ENCODE data around the gene ZNF750.
"Not testable (repeated sequence)": the region's sequence is repeated elsewhere in the genome, so short reads cannot be mapped to it uniquely, and the experiment has no call there.

The ZNF750 gene

DNA sequence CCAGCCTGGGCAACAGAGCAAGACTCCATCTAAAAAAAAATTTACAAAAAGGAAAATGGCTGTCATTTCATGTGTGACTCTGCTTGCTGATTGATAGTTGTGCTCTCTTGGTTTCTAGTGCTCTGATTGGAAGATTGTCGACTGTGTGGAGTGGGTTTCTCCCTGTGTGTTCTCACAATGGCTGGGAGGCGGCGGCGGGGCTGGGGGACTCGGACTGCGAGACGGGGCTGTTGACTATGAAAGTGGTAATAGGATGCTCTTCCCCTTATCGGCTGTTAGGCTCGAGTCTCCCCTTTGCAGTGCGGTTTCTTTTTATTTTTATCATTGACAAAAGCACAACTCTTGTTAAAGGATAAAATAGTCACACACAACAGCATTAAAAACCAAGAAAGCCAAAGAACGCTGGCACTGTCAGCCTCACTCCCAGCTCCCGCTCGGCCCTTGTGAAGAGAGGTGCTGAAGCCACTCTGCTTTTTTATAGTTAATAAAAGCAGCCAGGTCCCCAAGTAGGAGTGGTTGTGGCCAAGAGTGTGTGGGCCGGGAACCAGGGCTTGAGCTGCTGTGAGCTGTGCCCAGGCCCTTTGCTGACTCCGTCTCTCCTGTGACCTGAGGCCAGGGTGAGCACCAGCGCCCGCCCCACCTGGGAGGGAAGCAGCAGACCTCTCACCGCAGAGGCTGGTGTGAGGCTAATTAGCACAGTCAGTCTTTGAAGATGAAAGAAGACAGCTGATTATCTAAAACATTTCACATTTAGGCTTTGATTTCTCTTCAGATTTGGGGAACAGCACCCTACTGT, 51.4 kb downstream of the ZNF750 start:
- DNase-seq, result no peak
- TF ChIP-seq GATA1 (IDR thresholded peaks at IDR 0.05; ENCODE audit: low read depth, low read length), result no peak
- TF ChIP-seq POLR2A (IDR thresholded peaks at IDR 0.05; ENCODE audit: low read length), result no peak

DNA sequence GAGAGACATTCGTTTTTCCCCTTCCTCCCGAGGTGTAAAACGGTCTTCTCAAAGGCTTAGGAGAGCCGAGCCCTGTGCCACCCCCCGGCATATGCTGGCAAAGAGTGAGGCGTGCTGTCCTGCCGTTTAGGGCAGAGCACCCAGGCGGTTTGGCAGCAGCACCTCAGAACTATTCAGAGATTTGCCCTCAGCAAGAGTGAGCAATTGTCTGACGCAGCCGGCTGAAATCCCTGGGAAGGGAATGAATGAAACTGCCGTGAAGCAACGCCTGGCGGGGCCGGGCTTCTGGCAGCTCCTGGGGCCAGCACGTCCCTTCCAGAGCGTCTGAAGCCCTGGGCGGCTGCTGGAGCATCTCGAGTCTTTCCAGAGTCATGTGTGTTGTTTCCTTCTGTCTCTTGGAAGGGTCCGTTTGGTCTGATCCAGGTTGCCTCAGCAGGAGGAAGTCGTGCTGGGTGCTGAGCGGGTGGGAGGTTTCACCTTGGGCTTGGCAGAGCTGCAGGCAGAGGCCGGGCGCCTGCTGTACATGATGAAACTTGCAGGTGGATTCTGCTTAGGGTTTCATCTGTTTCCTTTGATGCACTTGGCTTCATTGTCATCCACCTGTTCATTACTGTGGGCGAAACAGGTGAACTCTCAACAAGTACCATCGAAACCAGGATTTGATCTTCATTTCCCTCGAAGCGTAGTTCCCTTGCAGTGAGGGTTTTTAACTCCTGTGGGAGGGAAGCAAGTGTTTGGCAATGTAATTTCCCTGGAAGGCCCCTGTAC, 52.6 kb downstream of the ZNF750 start:
- no peak for TF ChIP-seq GATA1 (IDR thresholded peaks at IDR 0.05; ENCODE audit: low read depth, low read length)
- no peak for DNase-seq

DNA sequence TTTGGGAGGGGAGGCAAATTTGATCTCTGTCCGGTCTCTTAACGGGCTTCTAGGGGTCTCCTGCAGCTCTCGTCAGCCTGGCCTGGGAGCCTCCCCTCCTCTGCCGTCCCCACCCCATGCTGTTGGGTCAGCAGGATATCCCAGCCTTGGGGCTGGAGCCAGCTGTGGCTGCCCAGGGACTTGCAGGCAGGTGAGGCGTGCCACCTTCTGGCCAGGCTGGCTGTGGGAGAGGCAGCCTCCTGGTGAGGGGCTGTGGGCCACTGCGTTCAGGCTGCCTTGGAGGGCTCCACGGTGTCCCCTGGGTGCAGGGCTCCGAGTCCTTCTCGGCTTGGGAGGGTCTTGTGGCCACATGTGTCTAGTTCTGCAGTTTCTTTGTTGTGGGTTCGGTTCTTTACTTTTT, 53.4 kb downstream of the ZNF750 start:
- TF ChIP-seq POLR2A (IDR thresholded peaks at IDR 0.05; ENCODE audit: low read length), result no peak
- TF ChIP-seq GATA1 (IDR thresholded peaks at IDR 0.05; ENCODE audit: low read depth, low read length), result no peak
- no peak for DNase-seq

DNA sequence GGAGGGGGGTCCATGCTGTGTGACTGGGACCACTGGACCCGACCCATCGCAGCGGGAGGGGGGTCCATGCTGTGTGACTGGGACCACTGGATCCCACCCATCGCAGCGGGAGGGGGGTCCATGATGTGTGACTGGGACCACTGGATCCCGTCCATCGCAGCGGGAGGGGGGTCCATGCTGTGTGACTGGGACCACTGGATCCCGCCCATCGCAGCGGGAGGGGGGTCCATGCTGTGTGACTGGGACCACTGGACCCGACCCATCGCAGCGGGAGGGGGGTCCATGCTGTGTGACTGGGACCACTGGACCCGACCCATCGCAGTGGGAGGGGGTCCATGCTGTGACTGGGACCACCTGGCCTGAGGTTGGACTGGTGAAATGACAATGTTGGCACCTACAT, 54.2 kb downstream of the ZNF750 start:
- not testable (repeated sequence) for DNase-seq

DNA sequence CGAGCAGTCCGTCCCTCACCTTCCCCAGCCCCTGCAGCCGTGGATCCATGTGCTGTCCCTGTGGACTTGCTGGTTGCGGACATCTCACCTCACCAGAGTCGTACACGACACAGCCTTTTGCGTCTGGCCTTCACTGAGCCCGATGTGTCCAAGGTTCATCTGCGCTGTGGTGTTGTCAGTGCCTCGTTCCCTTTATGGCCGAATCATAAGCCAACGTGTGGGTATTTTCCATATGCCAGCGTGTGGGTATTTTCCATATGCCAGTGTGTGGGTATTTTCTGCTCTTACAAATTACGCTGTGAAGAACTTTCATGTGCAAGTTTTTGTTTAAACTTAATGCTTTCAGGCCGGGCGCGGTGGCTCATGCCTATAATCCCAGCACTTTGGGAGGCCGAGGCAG, 56.3 kb downstream of the ZNF750 start:
- TF ChIP-seq GATA1 (IDR thresholded peaks at IDR 0.05; ENCODE audit: low read depth, low read length) (no peak), POLR2A (IDR thresholded peaks at IDR 0.05; ENCODE audit: low read length) (no peak)
- no peak for DNase-seq

DNA sequence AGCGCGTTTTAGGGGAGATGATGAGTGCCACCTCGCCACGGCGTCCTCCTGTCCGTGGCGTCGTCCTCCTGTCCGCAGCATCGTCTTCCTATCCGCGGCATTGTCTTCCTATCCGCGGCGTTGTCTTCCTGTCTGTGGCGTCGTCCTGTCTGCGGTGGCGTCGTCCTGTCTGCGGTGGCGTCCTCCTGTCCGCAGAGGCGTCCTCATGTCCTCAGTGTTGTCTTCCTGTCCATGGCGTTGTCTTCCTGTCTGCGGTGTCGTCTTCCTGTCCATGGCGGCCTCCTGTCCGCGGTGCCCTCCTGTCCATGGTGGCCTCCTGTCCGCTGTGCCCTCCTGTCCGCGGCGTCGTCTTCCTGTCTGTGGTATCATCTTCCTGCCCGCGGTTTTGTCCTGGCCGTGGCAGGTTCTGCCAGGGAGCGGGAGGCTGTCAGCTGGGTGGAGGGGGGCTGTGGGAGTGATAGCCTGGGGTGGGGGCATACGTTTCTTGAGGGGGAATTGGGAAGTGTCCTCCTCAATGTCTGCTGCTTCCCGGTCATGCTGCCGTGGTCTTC, 57.1 kb downstream of the ZNF750 start:
- DNase-seq, result no peak
- TF ChIP-seq GATA1 (IDR thresholded peaks at IDR 0.05; ENCODE audit: low read depth, low read length) (no peak), POLR2A (IDR thresholded peaks at IDR 0.05; ENCODE audit: low read length) (no peak)

DNA sequence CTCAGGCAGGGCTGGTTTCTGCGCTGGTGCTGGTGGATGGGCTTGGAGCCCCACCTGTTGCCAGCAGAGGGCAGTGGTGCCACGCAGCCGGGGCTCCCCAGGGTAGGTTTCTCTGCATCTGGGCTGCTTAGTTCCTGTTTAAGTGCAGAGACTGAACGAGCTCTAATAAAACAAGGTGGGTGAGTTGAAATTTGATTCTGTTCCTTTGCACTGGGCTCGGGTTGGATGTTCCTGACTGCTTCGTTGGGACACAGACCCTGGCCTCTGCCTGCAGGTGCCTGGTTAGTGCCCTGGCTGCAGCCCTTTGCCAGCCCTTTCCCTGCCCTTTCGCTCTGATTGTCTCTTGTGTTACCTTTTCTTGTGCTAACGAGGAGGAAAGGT, 57.9 kb downstream of the ZNF750 start:
- TF ChIP-seq POLR2A (IDR thresholded peaks at IDR 0.05; ENCODE audit: low read length) (no peak), GATA1 (IDR thresholded peaks at IDR 0.05; ENCODE audit: low read depth, low read length) (no peak)
- peak; percentile 70 to 87 for DNase-seq

DNA sequence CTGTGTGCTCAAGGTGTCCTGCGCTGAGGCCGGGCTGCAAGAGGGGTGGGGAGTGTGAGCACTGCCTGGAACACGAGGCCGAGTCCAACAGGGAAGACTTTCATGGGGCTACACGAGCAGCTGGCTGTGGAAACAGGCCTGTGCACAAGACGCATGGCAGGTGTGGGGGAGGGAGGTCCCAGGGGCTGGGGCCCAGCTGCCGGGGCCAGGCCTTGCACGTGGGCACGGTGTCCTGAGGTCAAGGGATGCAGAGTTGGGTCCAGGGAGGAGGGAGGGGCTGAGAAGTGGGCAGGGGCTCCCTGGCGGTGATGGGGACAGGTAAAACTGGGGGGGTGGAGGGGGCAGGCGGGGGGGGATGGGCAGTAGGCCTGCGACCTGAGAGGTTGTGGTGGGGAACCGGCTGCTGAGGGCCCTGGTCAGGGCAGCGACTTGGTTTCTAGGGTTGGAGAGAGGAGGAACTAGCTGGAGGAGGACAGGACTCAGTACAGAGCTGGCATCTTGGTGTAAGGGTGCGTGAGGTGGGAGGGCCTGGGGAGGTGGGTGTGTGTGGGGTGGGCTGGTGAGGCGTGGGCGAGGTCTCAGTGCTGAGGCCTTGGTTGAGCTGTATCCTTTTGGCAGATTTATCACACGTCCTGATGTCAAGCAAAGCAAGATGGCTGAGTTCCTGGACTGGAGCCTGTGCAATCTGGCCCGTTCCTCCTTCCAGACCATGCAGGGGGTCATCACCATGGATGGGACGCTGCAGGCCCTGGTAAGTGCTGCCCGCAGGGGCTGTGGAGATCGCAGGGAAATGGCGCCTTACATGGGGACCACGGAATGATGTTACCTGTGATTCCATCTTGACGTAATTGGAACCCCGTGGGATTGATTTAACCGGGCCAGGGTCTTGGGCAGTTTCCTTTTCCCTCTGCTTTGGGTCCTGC, 58.6 kb downstream of the ZNF750 start:
- TF ChIP-seq GATA1 (IDR thresholded peaks at IDR 0.05; ENCODE audit: low read depth, low read length), result no peak
- TF ChIP-seq POLR2A (IDR thresholded peaks at IDR 0.05; ENCODE audit: low read length), result no peak

DNA sequence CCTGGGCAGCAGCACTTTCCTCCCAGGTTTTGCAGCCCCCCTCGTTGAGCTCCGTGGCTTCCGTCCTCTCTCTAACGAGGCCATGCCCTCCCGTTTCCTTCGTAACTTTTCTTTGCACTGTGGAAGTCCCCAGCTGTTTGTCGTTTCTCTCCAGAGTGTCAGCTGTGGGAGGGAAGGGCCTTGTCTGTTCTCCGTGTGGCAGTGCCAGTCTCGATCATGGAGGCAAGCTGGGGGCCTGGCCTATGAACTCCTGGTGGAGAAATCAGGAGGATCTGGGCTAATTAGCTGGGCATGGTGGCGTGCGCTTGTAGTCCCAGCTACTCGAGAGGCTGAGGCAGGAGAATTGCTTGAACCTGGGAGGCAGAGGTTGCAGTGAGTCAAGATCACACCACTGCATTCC, 59.6 kb downstream of the ZNF750 start:
- TF ChIP-seq GATA1 (IDR thresholded peaks at IDR 0.05; ENCODE audit: low read depth, low read length) (no peak), POLR2A (IDR thresholded peaks at IDR 0.05; ENCODE audit: low read length) (no peak)

More for the DNA sequence above, 58.6 kb downstream of the ZNF750 start:
- no peak for DNase-seq

DNA sequence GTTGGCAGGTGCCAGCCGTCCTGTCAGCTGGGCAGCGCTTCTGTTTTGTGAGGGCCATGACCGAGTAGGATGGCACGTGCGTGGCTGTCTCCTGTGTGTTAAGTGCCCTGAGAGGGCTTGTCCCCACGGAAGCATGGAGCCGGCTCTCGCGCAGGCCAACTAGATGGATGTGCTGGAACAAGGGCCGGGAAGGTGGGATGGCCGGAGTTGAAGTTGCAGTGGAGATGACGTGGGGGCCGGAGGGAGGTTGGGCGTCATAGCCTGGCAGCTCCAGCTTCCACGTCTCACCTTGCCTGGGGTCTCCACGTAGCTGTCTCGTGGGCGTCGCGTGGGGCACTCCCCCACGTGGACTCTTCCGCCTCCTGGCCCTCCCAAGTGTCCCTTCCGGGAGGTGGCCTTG, 60.3 kb downstream of the ZNF750 start:
- TF ChIP-seq POLR2A (IDR thresholded peaks at IDR 0.05; ENCODE audit: low read length) (no peak), GATA1 (IDR thresholded peaks at IDR 0.05; ENCODE audit: low read depth, low read length) (no peak)
- no peak for DNase-seq

More for the DNA sequence above, 59.6 kb downstream of the ZNF750 start:
- no peak for DNase-seq
